ENCODE results near the gene NSUN3.

- TF ChIP-seq ARNT (IDR thresholded peaks at IDR 0.05) (no peak), NFRKB (IDR thresholded peaks at IDR 0.05) (no peak), SUZ12 (IDR thresholded peaks at IDR 0.05) (no peak), FOXM1 (IDR thresholded peaks at IDR 0.05; ENCODE audit: borderline replicate concordance) (no peak)
- TF ChIP-seq, protein P1, sequence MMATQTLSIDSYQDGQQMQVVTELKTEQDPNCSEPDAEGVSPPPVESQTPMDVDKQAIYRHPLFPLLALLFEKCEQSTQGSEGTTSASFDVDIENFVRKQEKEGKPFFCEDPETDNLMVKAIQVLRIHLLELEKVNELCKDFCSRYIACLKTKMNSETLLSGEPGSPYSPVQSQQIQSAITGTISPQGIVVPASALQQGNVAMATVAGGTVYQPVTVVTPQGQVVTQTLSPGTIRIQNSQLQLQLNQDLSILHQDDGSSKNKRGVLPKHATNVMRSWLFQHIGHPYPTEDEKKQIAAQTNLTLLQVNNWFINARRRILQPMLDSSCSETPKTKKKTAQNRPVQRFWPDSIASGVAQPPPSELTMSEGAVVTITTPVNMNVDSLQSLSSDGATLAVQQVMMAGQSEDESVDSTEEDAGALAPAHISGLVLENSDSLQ (IDR thresholded peaks at IDR 0.05): no peak
Observed at GRCh38 chr3:94132777-94133176, 69.9 kb downstream of the NSUN3 start.

All from HEK293T (cell line).